Measurements from ENCODE around the gene SLC4A4. TPM values are rescaled to one million over a fixed set of nuclear protein-coding genes. Genes with fewer than 3 reads are reported as not detected.

SLC4A4 gene
- total RNA-seq, 1 experiment from 2014 or later: 0.92 TPM

DNA sequence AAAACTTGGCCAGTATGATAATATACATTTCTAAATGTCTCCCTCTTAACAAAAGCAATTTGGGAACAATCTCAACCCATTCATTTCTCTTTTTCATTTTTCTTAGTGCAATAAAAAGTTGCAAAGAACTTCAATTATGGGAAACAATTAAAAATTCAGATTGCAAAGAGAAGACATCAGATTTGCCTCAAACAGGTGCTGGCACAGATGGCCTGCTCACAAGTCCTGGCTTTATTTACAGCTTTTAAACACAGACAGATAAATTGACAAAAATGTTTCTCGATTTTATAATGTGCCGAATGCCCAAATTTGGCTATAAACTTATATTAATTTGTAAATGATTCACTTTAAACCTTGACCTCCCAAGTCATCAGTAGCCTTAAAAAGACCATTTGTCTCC lies 28.7 kb downstream of the SLC4A4 start:
- Histone ChIP-seq H4K5ac (ENCODE audit: insufficient read length, low read depth, low read length) (no peak overlapping the region), H3K18ac (ENCODE audit: insufficient read length, low read depth, low read length) (no peak overlapping the region), H2BK120ac (ENCODE audit: low read depth, low read length, poor library complexity, severe bottlenecking) (no peak overlapping the region), H3K14ac (ENCODE audit: insufficient read depth, low read length) (no peak overlapping the region), H3K27ac (ENCODE audit: insufficient read length, low read depth, low read length) (no peak overlapping the region), H2BK15ac (ENCODE audit: low read depth, low read length) (no peak overlapping the region), H2AFZ (ENCODE audit: low read length) (no peak overlapping the region), H3K9me3 (ENCODE audit: control insufficient read depth, low read depth, low read length) (no peaks in the 10 kb centered on the region), H3K79me1 (ENCODE audit: insufficient read depth, low read depth, low read length, poor library complexity, severe bottlenecking) (no peaks in the 10 kb centered on the region), H2BK12ac (ENCODE audit: insufficient read length, low read depth, low read length) (no peak overlapping the region), H4K20me1 (ENCODE audit: control insufficient read depth, insufficient read depth, insufficient read length) (no peaks in the 10 kb centered on the region), H3K4me1 (ENCODE audit: insufficient read depth, low read length) (no peaks in the 10 kb centered on the region), H3K23ac (ENCODE audit: insufficient read length, low read depth, low read length) (no peak overlapping the region), H3K4me2 (ENCODE audit: insufficient read depth, insufficient read length, low read length) (no peak overlapping the region), H3K79me2 (ENCODE audit: insufficient read depth, low read length) (no peaks in the 10 kb centered on the region), H3K27me3 (ENCODE audit: insufficient read depth, low read length) (no peaks in the 10 kb centered on the region), H2AK5ac (ENCODE audit: insufficient read length, low read length) (no peak overlapping the region), H3K9ac (ENCODE audit: extremely low read depth, insufficient read length, low read length) (no peak overlapping the region), H4K8ac (replicated peaks; ENCODE audit: insufficient read length, low read depth, low read length) (no peak overlapping the region), H3K4ac (ENCODE audit: low read depth, low read length) (no peak overlapping the region), H3K56ac (ENCODE audit: insufficient read length, low read depth, low read length) (no peak overlapping the region), H3T11ph (ENCODE audit: low read length) (no peak overlapping the region), H4K91ac (ENCODE audit: insufficient read length, low read depth, low read length) (no peak overlapping the region), H3K23me2 (ENCODE audit: insufficient read length, low read depth, low read length, poor library complexity, severe bottlenecking) (no peaks in the 10 kb centered on the region), H2BK20ac (ENCODE audit: low read depth, low read length, poor library complexity, severe bottlenecking) (no peak overlapping the region), H2BK5ac (ENCODE audit: insufficient read length, low read length) (no peak overlapping the region)
- DNase-seq: no peak
- WGBS (ENCODE audit: extremely low coverage, insufficient read length, low lambda C conversion rate): no CpG with 5 or more reads among the region's 2 CpGs
- H3K4me3 Mint-ChIP-seq: no peak overlapping the region
- H3K4me1 Mint-ChIP-seq: peaks cover 3 to 4% of the 10 kb centered on the region in 2 experiments
- H3K27me3 Mint-ChIP-seq (ENCODE audit: low read depth): no peaks in the 10 kb centered on the region; the same call in 1 of the 2 replicates
- no peaks in the 10 kb centered on the region for H3K36me3 Mint-ChIP-seq (ENCODE audit: insufficient read depth in 1 of 3, low read depth in 3 of 3)
- no peaks in the 10 kb centered on the region for H3K9me3 Mint-ChIP-seq
- no peak overlapping the region for H3K27ac Mint-ChIP-seq
- TF ChIP-seq CTCF (conservative IDR thresholded peaks at IDR 0.05): no peak

Measured in H9 (cell line).